ENCODE results near the gene FSCN2. TPM values are rescaled to one million over a fixed set of nuclear protein-coding genes. Genes with fewer than 3 reads are reported as not detected.

The FSCN2 gene
- total and polyA plus RNA-seq, 10 of the 15 experiments (the other 5 are each of a cell fraction or from before 2014, with no cell fraction given): 0.12 to 2.1 (median 0.65) TPM; not detected in 3

GRCh38 chr17:81491181-81491581 is 37.0 kb upstream of the FSCN2 start (continued):
- no peak for TF ChIP-seq TCF3 (IDR thresholded peaks at IDR 0.05; ENCODE audit: borderline replicate concordance, insufficient read depth, low read depth, low read length)

- 9% methylated on average over 4 of the region's 5 CpGs for WGBS (ENCODE audit: insufficient coverage, insufficient replicate concordance, low lambda C conversion rate, missing lambda C conversion rate)
- ChIA-PET POLR2A (no interaction called here), CTCF (interaction anchor here (0.5 to 0.9 kb wide), 3 partner anchors 12 to 196 kb away, joined by 3 to 5 read pairs (median 3); no protein-coding TSS in a partner anchor), SMC1A (ENCODE audit: uncharacterized antibody, unreplicated experiment) (interaction anchor here (0.6 kb wide), 1 partner anchor 64 kb away, joined by 3 read pairs; no protein-coding TSS in a partner anchor), RAD21 (ENCODE audit: unreplicated experiment) (no interaction called here)
- H2AFZ ChIP-seq (ENCODE audit: control insufficient read depth, low read depth, low read length): no peak overlapping the region
- H3K4me1 ChIP-seq (ENCODE audit: control insufficient read depth, insufficient read depth, low read length): no peaks in the 10 kb centered on the region
- no peak for TF ChIP-seq NBN (IDR thresholded peaks at IDR 0.05)
- no peak overlapping the region for H3K9ac ChIP-seq (ENCODE audit: control insufficient read depth, insufficient read depth, low read length)
- no peak overlapping the region for H3K4me3 ChIP-seq
- peaks cover 5 to 7% of the 10 kb centered on the region in 2 experiments for H3K27me3 ChIP-seq (replicated peaks in 1 of 2; ENCODE audit: control insufficient read depth in 2 of 2, insufficient read depth in 2 of 2, low read length in 1 of 2)
- no peaks in the 10 kb centered on the region for H4K20me1 ChIP-seq (ENCODE audit: control insufficient read depth, insufficient read depth)
- no peaks in the 10 kb centered on the region; the same call in 2 of the 3 replicates for H3K9me3 ChIP-seq (replicated peaks; ENCODE audit: control insufficient read depth, insufficient read depth, low read length)
- intact Hi-C loops (cut with micrococcal nuclease; ENCODE audit: unreplicated experiment): no loop called here
- FAIRE-seq (no peak), ATAC-seq (no peak), DNase-seq (ENCODE audit: low read depth, low spot score) (no peak)
- no peaks in the 10 kb centered on the region for H3K36me3 ChIP-seq (ENCODE audit: control insufficient read depth in 2 of 2, insufficient read depth in 2 of 2, low read length in 1 of 2)
- in situ Hi-C loops (cut with MboI): loop anchor here (25.0 kb wide), 1 partner anchor 354 kb away; no protein-coding TSS in a partner anchor
- BruUV-seq (replicated peaks): no TSS peak
- H3K79me2 ChIP-seq (ENCODE audit: control insufficient read depth, insufficient read depth, low read length): no peaks in the 10 kb centered on the region
- no peak overlapping the region for H3K27ac ChIP-seq (ENCODE audit: control insufficient read depth, insufficient read depth)
- no peak overlapping the region for H3K4me2 ChIP-seq (ENCODE audit: control insufficient read depth, insufficient read depth)
Measured at GRCh38 chr17:81491761-81492160, 36.4 kb upstream of the FSCN2 start.

- DNase-seq (ENCODE audit: low read depth, low spot score) (no peak), FAIRE-seq (no peak), ATAC-seq (no peak)
- Histone ChIP-seq H3K79me2 (ENCODE audit: control insufficient read depth, insufficient read depth, low read length) (no peaks in the 10 kb centered on the region), H3K27ac (ENCODE audit: control insufficient read depth, insufficient read depth) (no peak overlapping the region), H3K9me3 (replicated peaks; ENCODE audit: control insufficient read depth, insufficient read depth, low read length) (no peaks in the 10 kb centered on the region; the same call in 2 of the 3 replicates), H3K4me1 (ENCODE audit: control insufficient read depth, insufficient read depth, low read length) (no peaks in the 10 kb centered on the region), H3K4me3 (no peak overlapping the region), H2AFZ (ENCODE audit: control insufficient read depth, low read depth, low read length) (no peak overlapping the region), H3K9ac (ENCODE audit: control insufficient read depth, insufficient read depth, low read length) (no peak overlapping the region), H3K27me3 (replicated peaks in 1 of 2; ENCODE audit: control insufficient read depth in 2 of 2, insufficient read depth in 2 of 2, low read length in 1 of 2) (peaks cover 5 to 7% of the 10 kb centered on the region in 2 experiments), H3K36me3 (ENCODE audit: control insufficient read depth in 2 of 2, insufficient read depth in 2 of 2, low read length in 1 of 2) (no peaks in the 10 kb centered on the region), H3K4me2 (ENCODE audit: control insufficient read depth, insufficient read depth) (no peak overlapping the region), H4K20me1 (ENCODE audit: control insufficient read depth, insufficient read depth) (no peaks in the 10 kb centered on the region)
- WGBS (ENCODE audit: insufficient coverage, insufficient replicate concordance, low lambda C conversion rate, missing lambda C conversion rate): 30% methylated on average over 18 of the region's 18 CpGs
- intact Hi-C loops (cut with micrococcal nuclease; ENCODE audit: unreplicated experiment): no loop called here
- POLR2A ChIA-PET: no interaction called here
- CTCF ChIA-PET: interaction anchor here (0.5 to 1.4 kb wide), 4 partner anchors 12 to 239 kb away, joined by 3 to 5 read pairs (median 3); no protein-coding TSS in a partner anchor
- in situ Hi-C loops (cut with MboI): loop anchor here (25.0 kb wide), 1 partner anchor 355 kb away; no protein-coding TSS in a partner anchor
- RAD21 ChIA-PET (ENCODE audit: unreplicated experiment): no interaction called here
- SMC1A ChIA-PET (ENCODE audit: uncharacterized antibody, unreplicated experiment): interaction anchor here (0.6 kb wide), 1 partner anchor 63 kb away, joined by 3 read pairs; no protein-coding TSS in a partner anchor
- no TSS peak for BruUV-seq (replicated peaks)
- TF ChIP-seq GABPA (IDR thresholded peaks at IDR 0.05; ENCODE audit: low read depth) (no peak), SMC3 (IDR thresholded peaks at IDR 0.05; ENCODE audit: borderline replicate concordance, low read length) (no peak), FOXM1 (IDR thresholded peaks at IDR 0.05; ENCODE audit: low read depth, low read length) (no peak), ZSCAN29 (IDR thresholded peaks at IDR 0.05) (no peak), NFYA (IDR thresholded peaks at IDR 0.05; ENCODE audit: borderline replicate concordance, low read depth, low read length) (no peak), RBBP5 (conservative IDR thresholded peaks at IDR 0.05) (no peak), MEF2B (IDR thresholded peaks at IDR 0.05; ENCODE audit: partially characterized antibody, poor library complexity, severe bottlenecking) (no peak), FOXK2 (IDR thresholded peaks at IDR 0.05) (no peak), IKZF2 (IDR thresholded peaks at IDR 0.05) (no peak), NR2C2 (IDR thresholded peaks at IDR 0.05; ENCODE audit: borderline replicate concordance, control insufficient read depth, insufficient read length, low read depth) (no peak), ASH2L (IDR thresholded peaks at IDR 0.05; ENCODE audit: borderline replicate concordance, low read depth) (no peak), YBX1 (IDR thresholded peaks at IDR 0.05) (no peak), NRF1 (conservative IDR thresholded peaks at IDR 0.05; ENCODE audit: low read depth, low read length) (no peak), ELK1 (IDR thresholded peaks at IDR 0.05; ENCODE audit: low read depth, low read length) (no peak)
Measured at GRCh38 chr17:81492202-81492601, 36.0 kb upstream of the FSCN2 start.

Measured in GM12878 (cell line).